Retinal pigment epithelial cell (primary cell): Measurements from ENCODE around the gene ERV3-1.
A peak's percentile ranks its signal among the peaks of the same experiment; 100 is the strongest.
"Not testable (repeated sequence)": the region's sequence is repeated elsewhere in the genome, so short reads cannot be mapped to it uniquely, and the experiment has no call there.

Experiments used
- DNase-seq: peaks from one replicate; pipeline ENCODE4 v3.0.0-alpha.2; 2010; ENCODE audit warnings: low read depth
- H3K4me3 ChIP-seq: 2 replicates; pipeline ENCODE4 v1.5.1; 2011; ENCODE audit warnings: mild to moderate bottlenecking, low read length, control low read depth, moderate library complexity
- CTCF ChIP-seq: conservative IDR thresholded peaks from 2 replicates; pipeline ENCODE4 v1.5.1; 2011; ENCODE audit warnings: low read depth, low read length, control low read depth, inconsistent platforms

ERV3-1 gene

GRCh38 chr7:64978497-64979203 is 27.8 kb downstream of the ERV3-1 start:
- no peak overlapping the region for H3K4me3 ChIP-seq
- DNase-seq = no peak
- no peak for TF ChIP-seq CTCF

- no peak for TF ChIP-seq CTCF
- H3K4me3 ChIP-seq = no peak overlapping the region
- no peak for DNase-seq
Measured at GRCh38 chr7:64965594-64965993, 40.9 kb downstream of the ERV3-1 start.

GRCh38 chr7:64959072-64959747 is 47.3 kb downstream of the ERV3-1 start:
- no peak for DNase-seq
- H3K4me3 ChIP-seq = no peak overlapping the region
- TF ChIP-seq CTCF = no peak

GRCh38 chr7:64951250-64951848 is 55.1 kb downstream of the ERV3-1 start:
- TF ChIP-seq CTCF = peak; percentile 76
- H3K4me3 ChIP-seq = no peak overlapping the region
- DNase-seq = no peak

- DNase-seq, H3K4me3 ChIP-seq: not testable (repeated sequence)
Measured at GRCh38 chr7:64950673-64951072, 55.8 kb downstream of the ERV3-1 start.

GRCh38 chr7:64948774-64949173 is 57.7 kb downstream of the ERV3-1 start:
- not testable (repeated sequence) for DNase-seq, H3K4me3 ChIP-seq

- no peak for TF ChIP-seq CTCF
- no peak for DNase-seq
- H3K4me3 ChIP-seq = peak overlapping the region; percentile 56
Measured at GRCh38 chr7:64947252-64948000, 59.1 kb downstream of the ERV3-1 start.
